K562 (cell line): ENCODE results near the gene RCE1.

ENCODE experiments used
- CTCF ChIP-seq, 3 experiments: IDR thresholded peaks in 2 of 3; conservative IDR thresholded peaks in 1 of 3; 2 replicates each; pipeline ENCODE4 v1.5.1; 2011 to 2012; ENCODE audit warnings: low read length in 3 of 3, mild to moderate bottlenecking in 3 of 3, control low read depth in 2 of 3, improper control_type of control experiment in 1 of 3, inconsistent platforms in 1 of 3, low read depth in 1 of 3, mixed read lengths in 1 of 3, moderate library complexity in 1 of 3; ENCODE audit not compliant: insufficient read depth in 2 of 3
- FOSL1 ChIP-seq: fragments of 200-800 bp; sonication (Bioruptor generic); conservative IDR thresholded peaks from 2 replicates; pipeline ENCODE4 v1.6.1; 2016; ENCODE audit warnings: missing genetic modification characterization, missing compliant biosample characterization
- MCM5 ChIP-seq: fragments of 450-650 bp; IDR thresholded peaks from 2 replicates; pipeline ENCODE4 v1.6.1; 2016; ENCODE audit warnings: low read depth
- ZNF436 ChIP-seq: fragments of 250-450, 450-650 bp; sonication (Bioruptor Pico); formaldehyde crosslinking; IDR thresholded peaks from 2 replicates; pipeline ENCODE4 v1.7.0; 2020; ENCODE audit warnings: mild to moderate bottlenecking

- TF ChIP-seq ZNF436 (CRISPR knock-in tag) = no peak
- TF ChIP-seq MCM5 = no peak
- no peak for TF ChIP-seq CTCF (IDR thresholded peaks at IDR 0.05 in 2 of 3, conservative IDR thresholded peaks at IDR 0.05 in 1 of 3; ENCODE audit: insufficient read depth in 2 of 3, low read depth in 1 of 3, low read length in 3 of 3)
- no peak for TF ChIP-seq FOSL1 (tag)
Measured at GRCh38 chr11:66864172-66864901, 21.1 kb downstream of the RCE1 start.
